Measurements from ENCODE around the gene AKAP9. TPM values are rescaled to one million over a fixed set of nuclear protein-coding genes. Genes with fewer than 3 reads are reported as not detected.

AKAP9 gene
- total RNA-seq, 4 donors from 2014 or later, result 91.1 to 150 (median 124) TPM

- Histone ChIP-seq H3K27me3 (no peaks in the 10 kb centered on the region), H3K27ac (no peak overlapping the region), H3K4me3 (replicated peaks in 1 of 3) (no peak overlapping the region), H3K9me3 (no peaks in the 10 kb centered on the region), H3K36me3 (no peaks in the 10 kb centered on the region), H3K4me1 (no peaks in the 10 kb centered on the region)
- intact Hi-C loops (cut with DNase I), result no loop called here
- DNase-seq, result no peak
- TF ChIP-seq CTCF (IDR thresholded peaks at IDR 0.05), result no peak
- no peak for TF ChIP-seq POLR2A (IDR thresholded peaks at IDR 0.05)
- WGBS, 2 donors, result 82 to 98% methylated on average over 2 of the region's 2 CpGs
Measured at GRCh38 chr7:91913612-91914011, 27.1 kb upstream of the AKAP9 start.

GRCh38 chr7:91915401-91916050 lies 25.1 kb upstream of the AKAP9 start:
- H3K27ac ChIP-seq, result no peak overlapping the region
- H3K4me3 ChIP-seq (replicated peaks in 1 of 3), result no peak overlapping the region
- no peaks in the 10 kb centered on the region for H3K36me3 ChIP-seq
- no peaks in the 10 kb centered on the region for H3K4me1 ChIP-seq
- H3K27me3 ChIP-seq, result no peaks in the 10 kb centered on the region
- no peak for DNase-seq
- intact Hi-C loops (cut with DNase I), result no loop called here
- no peak for TF ChIP-seq CTCF (IDR thresholded peaks at IDR 0.05)
- no peak for TF ChIP-seq POLR2A (IDR thresholded peaks at IDR 0.05)
- 92 to 93% methylated on average over 3 of the region's 3 CpGs for WGBS, 2 donors
- H3K9me3 ChIP-seq, result no peaks in the 10 kb centered on the region

- Histone ChIP-seq H3K9me3 (no peaks in the 10 kb centered on the region), H3K27ac (no peak overlapping the region), H3K4me3 (replicated peaks in 1 of 3) (no peak overlapping the region), H3K36me3 (no peaks in the 10 kb centered on the region), H3K27me3 (no peaks in the 10 kb centered on the region), H3K4me1 (no peaks in the 10 kb centered on the region)
- no peak for TF ChIP-seq POLR2A (IDR thresholded peaks at IDR 0.05)
- no peak for TF ChIP-seq CTCF (IDR thresholded peaks at IDR 0.05)
- 74 to 76% methylated on average over 1 of the region's 1 CpG for WGBS, 2 donors
- DNase-seq, result no peak
- intact Hi-C loops (cut with DNase I), result no loop called here
Measured at GRCh38 chr7:91916051-91916440, 24.6 kb upstream of the AKAP9 start.

GRCh38 chr7:91918356-91918755 lies 22.3 kb upstream of the AKAP9 start:
- Histone ChIP-seq H3K4me1 (no peaks in the 10 kb centered on the region), H3K36me3 (no peaks in the 10 kb centered on the region), H3K9me3 (no peaks in the 10 kb centered on the region), H3K27ac (no peak overlapping the region), H3K4me3 (replicated peaks in 1 of 3) (no peak overlapping the region), H3K27me3 (no peaks in the 10 kb centered on the region)
- no peak for TF ChIP-seq CTCF (IDR thresholded peaks at IDR 0.05)
- WGBS, 2 donors, result 80 to 83% methylated on average over 1 of the region's 1 CpG
- no peak for DNase-seq
- intact Hi-C loops (cut with DNase I), result no loop called here

GRCh38 chr7:91922857-91923256 lies 17.8 kb upstream of the AKAP9 start:
- no peak for DNase-seq
- H3K36me3 ChIP-seq, result no peaks in the 10 kb centered on the region
- intact Hi-C loops (cut with DNase I), result no loop called here
- H3K4me1 ChIP-seq, result no peaks in the 10 kb centered on the region
- no peaks in the 10 kb centered on the region for H3K9me3 ChIP-seq
- no peak overlapping the region for H3K27ac ChIP-seq
- no peak overlapping the region for H3K4me3 ChIP-seq (replicated peaks in 1 of 3)
- no peaks in the 10 kb centered on the region for H3K27me3 ChIP-seq
- WGBS, 2 donors, result 75 to 78% methylated on average over 4 of the region's 4 CpGs
- TF ChIP-seq CTCF (IDR thresholded peaks at IDR 0.05) (no peak), POLR2A (IDR thresholded peaks at IDR 0.05) (no peak)
